Measurements from ENCODE around the gene ZFP90.
"Not testable (repeated sequence)": the region's sequence is repeated elsewhere in the genome, so short reads cannot be mapped to it uniquely, and the experiment has no call there.

Gene ZFP90

GRCh38 chr16:68553186-68553585 lies 14.1 kb downstream of the ZFP90 start:
- Histone ChIP-seq H3K4me1 (no peaks in the 10 kb centered on the region), H3K36me3 (peaks cover 5% of the 10 kb centered on the region; the same call in 1 of the 2 replicates), H3K4me3 (ENCODE audit: low read depth, low read length) (no peak overlapping the region), H3K27me3 (no peaks in the 10 kb centered on the region), H3K9me3 (no peaks in the 10 kb centered on the region)
- TF ChIP-seq CTCF (IDR thresholded peaks at IDR 0.05; ENCODE audit: low read depth, low read length): no peak
- DNase-seq: no peak

GRCh38 chr16:68560341-68560740 lies 21.2 kb downstream of the ZFP90 start:
- H3K27me3 ChIP-seq; H3K4me1 ChIP-seq; H3K4me3 ChIP-seq (ENCODE audit: low read depth, low read length); DNase-seq; H3K36me3 ChIP-seq: not testable (repeated sequence)
- peaks cover 27% of the 10 kb centered on the region for H3K9me3 ChIP-seq

- H3K9me3 ChIP-seq: peaks cover 36% of the 10 kb centered on the region
- DNase-seq: no peak
- H3K4me3 ChIP-seq (ENCODE audit: low read depth, low read length): no peak overlapping the region
- no peaks in the 10 kb centered on the region; the same call in none of the 2 replicates for H3K36me3 ChIP-seq
- no peaks in the 10 kb centered on the region for H3K27me3 ChIP-seq
- no peaks in the 10 kb centered on the region for H3K4me1 ChIP-seq
- TF ChIP-seq CTCF (IDR thresholded peaks at IDR 0.05; ENCODE audit: low read depth, low read length): no peak
Observed at GRCh38 chr16:68563631-68564381, 24.7 kb downstream of the ZFP90 start.

- Histone ChIP-seq H3K27me3 (no peaks in the 10 kb centered on the region), H3K9me3 (peaks cover 36% of the 10 kb centered on the region), H3K4me3 (ENCODE audit: low read depth, low read length) (no peak overlapping the region), H3K4me1 (no peaks in the 10 kb centered on the region), H3K36me3 (no peaks in the 10 kb centered on the region; the same call in none of the 2 replicates)
- DNase-seq: no peak
- no peak for TF ChIP-seq CTCF (IDR thresholded peaks at IDR 0.05; ENCODE audit: low read depth, low read length)
Observed at GRCh38 chr16:68564382-68564985, 25.4 kb downstream of the ZFP90 start.

GRCh38 chr16:68574479-68574878 lies 35.4 kb downstream of the ZFP90 start:
- H3K4me1 ChIP-seq: no peaks in the 10 kb centered on the region
- H3K4me3 ChIP-seq (ENCODE audit: low read depth, low read length): no peak overlapping the region
- no peak for DNase-seq
- H3K9me3 ChIP-seq: peaks cover 6% of the 10 kb centered on the region
- no peak for TF ChIP-seq CTCF (IDR thresholded peaks at IDR 0.05; ENCODE audit: low read depth, low read length)
- no peaks in the 10 kb centered on the region for H3K36me3 ChIP-seq
- no peaks in the 10 kb centered on the region for H3K27me3 ChIP-seq

GRCh38 chr16:68575082-68575481 lies 36.0 kb downstream of the ZFP90 start:
- Histone ChIP-seq H3K36me3 (no peaks in the 10 kb centered on the region), H3K9me3 (peaks cover 5% of the 10 kb centered on the region), H3K4me3 (ENCODE audit: low read depth, low read length) (no peak overlapping the region), H3K27me3 (no peaks in the 10 kb centered on the region), H3K4me1 (no peaks in the 10 kb centered on the region)
- no peak for TF ChIP-seq CTCF (IDR thresholded peaks at IDR 0.05; ENCODE audit: low read depth, low read length)
- no peak for DNase-seq
